ENCODE data around the gene MBLAC1. TPM values are rescaled to one million over a fixed set of nuclear protein-coding genes. Genes with fewer than 3 reads are reported as not detected.

The MBLAC1 gene
- total and polyA plus RNA-seq, 10 of the 15 experiments (the other 5 are each of a cell fraction or from before 2014, with no cell fraction given), result 0.24 to 3.2 (median 1.8) TPM; not detected in 1

DNA sequence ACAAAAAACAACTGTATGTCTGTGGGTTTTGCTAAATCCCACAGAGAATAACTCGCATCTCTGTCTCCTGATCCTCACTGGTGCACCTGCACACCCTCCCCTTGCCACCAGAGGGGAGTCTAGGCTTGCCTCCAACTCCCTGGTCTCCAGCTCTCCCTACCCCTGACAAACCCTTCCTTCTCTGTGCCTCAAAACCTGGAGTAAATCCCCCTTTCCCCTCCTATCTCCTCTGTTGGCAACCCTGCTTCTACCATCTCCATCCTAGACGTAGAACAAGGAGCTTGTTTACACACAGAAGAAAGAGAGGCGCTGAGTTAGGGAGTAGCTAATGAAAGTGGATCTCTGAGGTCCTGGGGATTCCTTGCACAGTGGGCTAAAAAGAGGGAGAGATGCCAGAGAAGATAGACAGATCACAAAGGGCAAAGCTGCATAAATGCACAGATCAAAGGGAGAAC lies 6.0 kb downstream of the MBLAC1 start:
- peak; percentile 84 for FAIRE-seq
- TF ChIP-seq NBN (IDR thresholded peaks at IDR 0.05), result peak; percentile 84
- TF ChIP-seq CBX5 (IDR thresholded peaks at IDR 0.05; ENCODE audit: low read depth), result no peak
- TF ChIP-seq, protein P1, sequence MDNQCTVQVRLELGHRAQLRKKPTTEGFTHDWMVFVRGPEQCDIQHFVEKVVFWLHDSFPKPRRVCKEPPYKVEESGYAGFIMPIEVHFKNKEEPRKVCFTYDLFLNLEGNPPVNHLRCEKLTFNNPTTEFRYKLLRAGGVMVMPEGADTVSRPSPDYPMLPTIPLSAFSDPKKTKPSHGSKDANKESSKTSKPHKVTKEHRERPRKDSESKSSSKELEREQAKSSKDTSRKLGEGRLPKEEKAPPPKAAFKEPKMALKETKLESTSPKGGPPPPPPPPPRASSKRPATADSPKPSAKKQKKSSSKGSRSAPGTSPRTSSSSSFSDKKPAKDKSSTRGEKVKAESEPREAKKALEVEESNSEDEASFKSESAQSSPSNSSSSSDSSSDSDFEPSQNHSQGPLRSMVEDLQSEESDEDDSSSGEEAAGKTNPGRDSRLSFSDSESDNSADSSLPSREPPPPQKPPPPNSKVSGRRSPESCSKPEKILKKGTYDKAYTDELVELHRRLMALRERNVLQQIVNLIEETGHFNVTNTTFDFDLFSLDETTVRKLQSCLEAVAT (IDR thresholded peaks at IDR 0.05), result 0 out of 2 replicates have a peak, but pooled peaks have one; percentile 50
- 0 out of 2 replicates have a peak, but pooled peaks have one; percentile 14 for TF ChIP-seq ATF7 (IDR thresholded peaks at IDR 0.05; ENCODE audit: low read depth)
- 0 out of 2 replicates have a peak, but pooled peaks have one; percentile 7 for TF ChIP-seq RUNX3 (IDR thresholded peaks at IDR 0.05; ENCODE audit: low read length)
- TF ChIP-seq, protein P2, sequence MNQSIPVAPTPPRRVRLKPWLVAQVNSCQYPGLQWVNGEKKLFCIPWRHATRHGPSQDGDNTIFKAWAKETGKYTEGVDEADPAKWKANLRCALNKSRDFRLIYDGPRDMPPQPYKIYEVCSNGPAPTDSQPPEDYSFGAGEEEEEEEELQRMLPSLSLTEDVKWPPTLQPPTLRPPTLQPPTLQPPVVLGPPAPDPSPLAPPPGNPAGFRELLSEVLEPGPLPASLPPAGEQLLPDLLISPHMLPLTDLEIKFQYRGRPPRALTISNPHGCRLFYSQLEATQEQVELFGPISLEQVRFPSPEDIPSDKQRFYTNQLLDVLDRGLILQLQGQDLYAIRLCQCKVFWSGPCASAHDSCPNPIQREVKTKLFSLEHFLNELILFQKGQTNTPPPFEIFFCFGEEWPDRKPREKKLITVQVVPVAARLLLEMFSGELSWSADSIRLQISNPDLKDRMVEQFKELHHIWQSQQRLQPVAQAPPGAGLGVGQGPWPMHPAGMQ (IDR thresholded peaks at IDR 0.05; ENCODE audit: borderline replicate concordance), result no peak
- TF ChIP-seq, protein P3, sequence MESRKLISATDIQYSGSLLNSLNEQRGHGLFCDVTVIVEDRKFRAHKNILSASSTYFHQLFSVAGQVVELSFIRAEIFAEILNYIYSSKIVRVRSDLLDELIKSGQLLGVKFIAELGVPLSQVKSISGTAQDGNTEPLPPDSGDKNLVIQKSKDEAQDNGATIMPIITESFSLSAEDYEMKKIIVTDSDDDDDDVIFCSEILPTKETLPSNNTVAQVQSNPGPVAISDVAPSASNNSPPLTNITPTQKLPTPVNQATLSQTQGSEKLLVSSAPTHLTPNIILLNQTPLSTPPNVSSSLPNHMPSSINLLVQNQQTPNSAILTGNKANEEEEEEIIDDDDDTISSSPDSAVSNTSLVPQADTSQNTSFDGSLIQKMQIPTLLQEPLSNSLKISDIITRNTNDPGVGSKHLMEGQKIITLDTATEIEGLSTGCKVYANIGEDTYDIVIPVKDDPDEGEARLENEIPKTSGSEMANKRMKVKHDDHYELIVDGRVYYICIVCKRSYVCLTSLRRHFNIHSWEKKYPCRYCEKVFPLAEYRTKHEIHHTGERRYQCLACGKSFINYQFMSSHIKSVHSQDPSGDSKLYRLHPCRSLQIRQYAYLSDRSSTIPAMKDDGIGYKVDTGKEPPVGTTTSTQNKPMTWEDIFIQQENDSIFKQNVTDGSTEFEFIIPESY (IDR thresholded peaks at IDR 0.05), result no peak
- no peak for TF ChIP-seq SP1 (IDR thresholded peaks at IDR 0.05; ENCODE audit: low read depth, low read length)
- TF ChIP-seq, protein P4, sequence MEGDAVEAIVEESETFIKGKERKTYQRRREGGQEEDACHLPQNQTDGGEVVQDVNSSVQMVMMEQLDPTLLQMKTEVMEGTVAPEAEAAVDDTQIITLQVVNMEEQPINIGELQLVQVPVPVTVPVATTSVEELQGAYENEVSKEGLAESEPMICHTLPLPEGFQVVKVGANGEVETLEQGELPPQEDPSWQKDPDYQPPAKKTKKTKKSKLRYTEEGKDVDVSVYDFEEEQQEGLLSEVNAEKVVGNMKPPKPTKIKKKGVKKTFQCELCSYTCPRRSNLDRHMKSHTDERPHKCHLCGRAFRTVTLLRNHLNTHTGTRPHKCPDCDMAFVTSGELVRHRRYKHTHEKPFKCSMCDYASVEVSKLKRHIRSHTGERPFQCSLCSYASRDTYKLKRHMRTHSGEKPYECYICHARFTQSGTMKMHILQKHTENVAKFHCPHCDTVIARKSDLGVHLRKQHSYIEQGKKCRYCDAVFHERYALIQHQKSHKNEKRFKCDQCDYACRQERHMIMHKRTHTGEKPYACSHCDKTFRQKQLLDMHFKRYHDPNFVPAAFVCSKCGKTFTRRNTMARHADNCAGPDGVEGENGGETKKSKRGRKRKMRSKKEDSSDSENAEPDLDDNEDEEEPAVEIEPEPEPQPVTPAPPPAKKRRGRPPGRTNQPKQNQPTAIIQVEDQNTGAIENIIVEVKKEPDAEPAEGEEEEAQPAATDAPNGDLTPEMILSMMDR (IDR thresholded peaks at IDR 0.05 in 2 of 3, conservative IDR thresholded peaks at IDR 0.05 in 1 of 3; ENCODE audit: control insufficient read depth in 2 of 3, extremely low read depth in 1 of 3, insufficient read depth in 1 of 3, low read depth in 3 of 3, low read length in 3 of 3), result peak; percentile 96 to 97 (median 97); a peak in 5 of 6 replicates
- TF ChIP-seq, protein P5, sequence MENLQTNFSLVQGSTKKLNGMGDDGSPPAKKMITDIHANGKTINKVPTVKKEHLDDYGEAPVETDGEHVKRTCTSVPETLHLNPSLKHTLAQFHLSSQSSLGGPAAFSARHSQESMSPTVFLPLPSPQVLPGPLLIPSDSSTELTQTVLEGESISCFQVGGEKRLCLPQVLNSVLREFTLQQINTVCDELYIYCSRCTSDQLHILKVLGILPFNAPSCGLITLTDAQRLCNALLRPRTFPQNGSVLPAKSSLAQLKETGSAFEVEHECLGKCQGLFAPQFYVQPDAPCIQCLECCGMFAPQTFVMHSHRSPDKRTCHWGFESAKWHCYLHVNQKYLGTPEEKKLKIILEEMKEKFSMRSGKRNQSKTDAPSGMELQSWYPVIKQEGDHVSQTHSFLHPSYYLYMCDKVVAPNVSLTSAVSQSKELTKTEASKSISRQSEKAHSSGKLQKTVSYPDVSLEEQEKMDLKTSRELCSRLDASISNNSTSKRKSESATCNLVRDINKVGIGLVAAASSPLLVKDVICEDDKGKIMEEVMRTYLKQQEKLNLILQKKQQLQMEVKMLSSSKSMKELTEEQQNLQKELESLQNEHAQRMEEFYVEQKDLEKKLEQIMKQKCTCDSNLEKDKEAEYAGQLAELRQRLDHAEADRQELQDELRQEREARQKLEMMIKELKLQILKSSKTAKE (IDR thresholded peaks at IDR 0.05; ENCODE audit: low read depth, poor library complexity, severe bottlenecking), result peak; percentile 26
- TF ChIP-seq MXI1 (IDR thresholded peaks at IDR 0.05; ENCODE audit: low read depth, low read length), result no peak
- no peak for TF ChIP-seq TAF1 (IDR thresholded peaks at IDR 0.05; ENCODE audit: borderline replicate concordance, low read depth, low read length)

More for the DNA sequence above, 6.0 kb downstream of the MBLAC1 start:
- Histone ChIP-seq H3K36me3 (ENCODE audit: control insufficient read depth in 2 of 2, insufficient read depth in 2 of 2, low read length in 1 of 2) (no peaks in the 10 kb centered on the region), H3K27ac (ENCODE audit: control insufficient read depth, insufficient read depth) (no peak overlapping the region), H4K20me1 (ENCODE audit: control insufficient read depth, insufficient read depth) (no peaks in the 10 kb centered on the region), H3K9me3 (replicated peaks; ENCODE audit: control insufficient read depth, insufficient read depth, low read length) (no peaks in the 10 kb centered on the region), H3K79me2 (ENCODE audit: control insufficient read depth, insufficient read depth, low read length) (peaks cover 2% of the 10 kb centered on the region; the same call in 1 of the 2 replicates), H3K4me1 (ENCODE audit: control insufficient read depth, insufficient read depth, low read length) (peaks cover 11% of the 10 kb centered on the region), H2AFZ (ENCODE audit: control insufficient read depth, low read depth, low read length) (peak overlapping the region; percentile 70), H3K27me3 (replicated peaks in 1 of 2; ENCODE audit: control insufficient read depth in 2 of 2, insufficient read depth in 2 of 2, low read length in 1 of 2) (no peaks in the 10 kb centered on the region), H3K4me2 (ENCODE audit: control insufficient read depth, insufficient read depth) (no peak overlapping the region), H3K4me3 (no peak overlapping the region), H3K9ac (ENCODE audit: control insufficient read depth, insufficient read depth, low read length) (no peak overlapping the region)
- ChIA-PET CTCF (interaction anchor here (0.6 to 7.9 kb wide), 54 partner anchors 9 to 427 kb away, joined by 3 to 107 read pairs (median 4); partner anchors contain the start of genes AP4M1, AZGP1, GAL3ST4 and GPC2), RAD21 (ENCODE audit: unreplicated experiment) (interaction anchor here (0.6 to 5.1 kb wide), 26 partner anchors 9 to 275 kb away, joined by 3 to 49 read pairs (median 4); partner anchors contain the start of genes GAL3ST4, LAMTOR4 and PVRIG), POLR2A (interaction anchor here (1.2 to 2.2 kb wide), 3 partner anchors 16 to 214 kb away, joined by 3 to 8 read pairs (median 6); partner anchors contain the start of gene LAMTOR4), SMC1A (ENCODE audit: uncharacterized antibody, unreplicated experiment) (interaction anchor here (0.7 to 4.8 kb wide), 30 partner anchors 9 to 286 kb away, joined by 3 to 41 read pairs (median 5); partner anchors contain the start of genes AP4M1, GAL3ST4, LAMTOR4 and MCM7)
- BruUV-seq (replicated peaks), result no TSS peak
- WGBS (ENCODE audit: insufficient coverage, insufficient replicate concordance, low lambda C conversion rate, missing lambda C conversion rate), result 16% methylated on average over 3 of the region's 3 CpGs
- ATAC-seq, result peak; percentile 87
- intact Hi-C loops (cut with micrococcal nuclease; ENCODE audit: unreplicated experiment) (loop anchor here (1.0 to 5.0 kb wide), 4 partner anchors 83 to 275 kb away; no protein-coding TSS in a partner anchor), in situ Hi-C loops (cut with MboI) (loop anchor here (5.0 kb wide), 1 partner anchor 275 kb away; no protein-coding TSS in a partner anchor)
- DNase-seq (ENCODE audit: low read depth, low spot score), result no peak

Measured in GM12878 (cell line).